Keratinocyte (primary cell): Measurements from ENCODE around the gene USP53. TPM values are rescaled to one million over a fixed set of nuclear protein-coding genes. Genes with fewer than 3 reads are reported as not detected.

ENCODE experiments used
- DNase-seq: peaks from one replicate; pipeline ENCODE4 v3.0.0-alpha.2; 2011; ENCODE audit warnings: low read depth, missing footprints, low spot score
- FAIRE-seq: peaks from 2 replicates; lab custom pipeline; 2011; peaks lifted over from hg19 to GRCh38; lab: Jason Lieb, UNC
- H2AFZ ChIP-seq: 2 replicates; pipeline ENCODE4 v1.6.0; 2012; ENCODE audit warnings: low read length, control low read depth, inconsistent platforms; ENCODE audit not compliant: control insufficient read depth
- H3K27ac ChIP-seq: 2 replicates; pipeline ENCODE4 v1.5.1; 2011; ENCODE audit warnings: low read length; ENCODE audit not compliant: control insufficient read depth, insufficient read depth
- H3K27me3 ChIP-seq: 3 replicates; pipeline ENCODE4 v1.6.0; 2011; ENCODE audit warnings: low read length; ENCODE audit not compliant: control insufficient read depth, insufficient read depth; ENCODE audit errors: extremely low read depth
- H3K36me3 ChIP-seq, 2 experiments: 2 replicates in 1 of 2; 3 replicates in 1 of 2; pipeline ENCODE4 v1.5.1; 2011; ENCODE audit warnings: low read length in 2 of 2, mild to moderate bottlenecking in 1 of 2; ENCODE audit not compliant: control insufficient read depth in 2 of 2, insufficient read depth in 2 of 2; ENCODE audit errors: extremely low read depth in 1 of 2
- H3K4me1 ChIP-seq: 3 replicates; pipeline ENCODE4 v1.5.1; 2011; ENCODE audit warnings: low read length; ENCODE audit not compliant: control insufficient read depth, insufficient read depth; ENCODE audit errors: extremely low read depth
- H3K4me2 ChIP-seq: 3 replicates; pipeline ENCODE4 v1.6.0; 2011; ENCODE audit warnings: low read depth, low read length; ENCODE audit not compliant: control insufficient read depth, insufficient read depth; ENCODE audit errors: extremely low read depth
- H3K4me3 ChIP-seq, 3 experiments: fragments of 200-600 bp in 1 of 3; sonication (generic) in 1 of 3; 2 replicates in 2 of 3; 3 replicates in 1 of 3; pipeline ENCODE4 v1.5.1; 2011 to 2016; ENCODE audit warnings: low read length in 3 of 3, mild to moderate bottlenecking in 3 of 3, control low read depth in 2 of 3, inconsistent platforms in 1 of 3, low read depth in 1 of 3, mixed read lengths in 1 of 3, mixed run types in 1 of 3, moderate library complexity in 1 of 3; ENCODE audit not compliant: control insufficient read depth in 2 of 3, insufficient read depth in 2 of 3; ENCODE audit errors: extremely low read depth in 1 of 3
- H3K79me2 ChIP-seq: 2 replicates; pipeline ENCODE4 v1.6.0; 2012; ENCODE audit warnings: low read length; ENCODE audit not compliant: control insufficient read depth, insufficient read depth
- H3K9ac ChIP-seq: 3 replicates; pipeline ENCODE4 v1.6.0; 2011; ENCODE audit warnings: low read length; ENCODE audit not compliant: control insufficient read depth, insufficient read depth; ENCODE audit errors: extremely low read depth
- H3K9me1 ChIP-seq: 3 replicates; pipeline ENCODE4 v1.6.0; 2011; ENCODE audit warnings: low read length; ENCODE audit not compliant: control insufficient read depth, insufficient read depth; ENCODE audit errors: extremely low read depth
- H3K9me3 ChIP-seq: 2 replicates; pipeline ENCODE4 v1.5.1; 2012; ENCODE audit warnings: low read depth, low read length; ENCODE audit not compliant: control insufficient read depth
- H4K20me1 ChIP-seq: 3 replicates; pipeline ENCODE4 v1.6.0; 2011; ENCODE audit warnings: low read length; ENCODE audit not compliant: control insufficient read depth, insufficient read depth; ENCODE audit errors: extremely low read depth
- EZH2 ChIP-seq: IDR thresholded peaks from one replicate; pipeline ENCODE4 v1.6.1; 2012; ENCODE audit warnings: inconsistent platforms, mild to moderate bottlenecking, low read length, moderate library complexity
- dilution Hi-C: fragments of 300-500 bp; cut with MboI; formaldehyde crosslinking; loops from one replicate; pipeline ENCODE4 v1.7.0; 2020; ENCODE audit warnings: low sequenced_read_pairs; ENCODE audit not compliant: extremely low pct_ligation_motif_present
- polyA plus RNA-seq, 5 experiments: library from polyadenylated mRNA; depleted of rRNA in 3 of 5; stranded (reverse) in 3 of 5; stranded (forward) in 1 of 5; unstranded in 1 of 5; fragments of >200 nt; gene quantifications; 1 replicate in 1 of 5; 2 replicates in 3 of 5; 3 replicates in 1 of 5; pipeline versions ENCODE4 v1.2.1 to v1.2.3, GENCODE V29; 2011 to 2012; ENCODE audit warnings: missing spikeins in 2 of 5, low read depth in 1 of 5, low replicate concordance in 1 of 5
- TF ChIP-seq, protein P1 (sequence below), 3 experiments: IDR thresholded peaks in 1 of 3; conservative IDR thresholded peaks in 1 of 3; optimal IDR thresholded peaks in 1 of 3; 2 replicates in 2 of 3; 3 replicates in 1 of 3; pipeline versions ENCODE3 to v1.5.1; 2011; ENCODE audit warnings: low read length in 3 of 3, mild to moderate bottlenecking in 3 of 3, moderate library complexity in 2 of 3, control low read depth in 1 of 3, inconsistent platforms in 1 of 3; ENCODE audit not compliant: insufficient read depth in 2 of 3; ENCODE audit errors: extremely low read depth in 1 of 3

The USP53 gene
- polyA plus RNA-seq, 1 donor (not counting 4 experiments of a cell fraction or from before 2014, with no cell fraction given), result 29.0 TPM

DNA sequence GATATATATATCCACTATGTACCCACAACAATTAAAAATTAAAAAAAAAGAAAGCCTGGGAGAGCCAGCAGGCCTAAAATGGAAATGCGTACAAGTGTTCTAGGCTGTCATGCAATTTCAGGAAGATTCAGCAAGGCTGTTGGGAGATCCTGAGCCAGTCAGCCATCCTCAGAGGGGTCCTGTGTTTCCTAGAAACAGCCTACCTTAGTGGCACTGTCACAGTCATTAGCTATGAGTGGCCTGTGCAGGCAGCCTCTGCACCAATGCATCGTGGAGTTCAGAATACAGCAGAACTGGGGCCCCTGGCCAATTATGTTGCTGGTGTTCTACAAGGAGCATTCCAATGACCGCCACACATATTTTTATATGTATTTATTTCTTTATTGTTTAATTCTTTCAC lies 21.0 kb upstream of the USP53 start:
- no peak for FAIRE-seq
- dilution Hi-C loops, result no loop called here
- no peak overlapping the region for H2AFZ ChIP-seq

DNA sequence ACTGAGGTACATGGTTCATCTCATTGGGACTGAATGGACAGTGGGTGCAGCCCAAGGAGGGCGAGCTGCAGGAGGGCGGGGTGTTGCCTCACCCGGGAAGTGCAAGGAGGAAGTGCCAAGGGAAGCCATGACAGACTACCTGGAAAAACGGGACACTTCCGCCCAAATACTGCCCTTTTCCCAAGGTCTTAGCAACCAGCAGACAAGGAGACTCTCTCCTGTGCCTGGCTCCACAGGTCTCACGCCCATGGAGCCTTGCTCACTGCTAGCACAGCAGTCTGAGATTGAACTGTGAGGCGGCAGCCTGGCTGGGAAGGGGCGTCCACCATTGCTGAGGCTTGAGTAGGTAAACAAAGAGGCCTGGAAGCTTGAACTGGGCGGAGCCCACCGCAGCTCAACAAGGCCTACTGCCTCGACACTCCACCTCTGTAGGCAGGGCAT lies 14.7 kb upstream of the USP53 start:
- Histone ChIP-seq H3K27me3 (no peaks in the 10 kb centered on the region), H3K9me3 (no peaks in the 10 kb centered on the region), H3K4me1 (no peaks in the 10 kb centered on the region), H3K4me2 (no peak overlapping the region), H3K79me2 (no peaks in the 10 kb centered on the region), H3K27ac (no peak overlapping the region), H4K20me1 (no peaks in the 10 kb centered on the region), H3K36me3 (no peaks in the 10 kb centered on the region), H3K9me1 (no peaks in the 10 kb centered on the region), H3K9ac (no peak overlapping the region), H3K4me3 (no peak overlapping the region), H2AFZ (no peak overlapping the region)
- DNase-seq (no peak), FAIRE-seq (no peak)
- dilution Hi-C loops, result no loop called here
- no peak for TF ChIP-seq EZH2
- TF ChIP-seq, protein P1, sequence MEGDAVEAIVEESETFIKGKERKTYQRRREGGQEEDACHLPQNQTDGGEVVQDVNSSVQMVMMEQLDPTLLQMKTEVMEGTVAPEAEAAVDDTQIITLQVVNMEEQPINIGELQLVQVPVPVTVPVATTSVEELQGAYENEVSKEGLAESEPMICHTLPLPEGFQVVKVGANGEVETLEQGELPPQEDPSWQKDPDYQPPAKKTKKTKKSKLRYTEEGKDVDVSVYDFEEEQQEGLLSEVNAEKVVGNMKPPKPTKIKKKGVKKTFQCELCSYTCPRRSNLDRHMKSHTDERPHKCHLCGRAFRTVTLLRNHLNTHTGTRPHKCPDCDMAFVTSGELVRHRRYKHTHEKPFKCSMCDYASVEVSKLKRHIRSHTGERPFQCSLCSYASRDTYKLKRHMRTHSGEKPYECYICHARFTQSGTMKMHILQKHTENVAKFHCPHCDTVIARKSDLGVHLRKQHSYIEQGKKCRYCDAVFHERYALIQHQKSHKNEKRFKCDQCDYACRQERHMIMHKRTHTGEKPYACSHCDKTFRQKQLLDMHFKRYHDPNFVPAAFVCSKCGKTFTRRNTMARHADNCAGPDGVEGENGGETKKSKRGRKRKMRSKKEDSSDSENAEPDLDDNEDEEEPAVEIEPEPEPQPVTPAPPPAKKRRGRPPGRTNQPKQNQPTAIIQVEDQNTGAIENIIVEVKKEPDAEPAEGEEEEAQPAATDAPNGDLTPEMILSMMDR (optimal IDR thresholded peaks at IDR 0.05 in 1 of 3, IDR thresholded peaks at IDR 0.05 in 1 of 3, conservative IDR thresholded peaks at IDR 0.05 in 1 of 3; ENCODE audit: extremely low read depth in 1 of 3, insufficient read depth in 2 of 3, low read length in 3 of 3), result no peak

More for the DNA sequence above, 21.0 kb upstream of the USP53 start:
- Histone ChIP-seq H4K20me1 (no peaks in the 10 kb centered on the region), H3K27me3 (no peaks in the 10 kb centered on the region), H3K9me1 (no peaks in the 10 kb centered on the region), H3K4me3 (no peak overlapping the region), H3K36me3 (no peaks in the 10 kb centered on the region), H3K9me3 (no peaks in the 10 kb centered on the region), H3K4me1 (no peaks in the 10 kb centered on the region), H3K27ac (no peak overlapping the region), H3K79me2 (no peaks in the 10 kb centered on the region), H3K4me2 (no peak overlapping the region), H3K9ac (no peak overlapping the region)
- TF ChIP-seq, protein P1 (optimal IDR thresholded peaks at IDR 0.05 in 1 of 3, IDR thresholded peaks at IDR 0.05 in 1 of 3, conservative IDR thresholded peaks at IDR 0.05 in 1 of 3; ENCODE audit: extremely low read depth in 1 of 3, insufficient read depth in 2 of 3, low read length in 3 of 3), result no peak
- TF ChIP-seq EZH2, result no peak
- no peak for DNase-seq
